GM21515 (cell line): Measurements from ENCODE around the gene OR6N1.

Experiments used
- ATAC-seq: cut with Tn5 transposase; IDR thresholded peaks from one replicate; pipeline ENCODE4 v1.9.1; 2021; ENCODE audit not compliant: unreplicated experiment

Gene OR6N1

GRCh38 chr1:158752155-158752712 lies 19.8 kb downstream of the OR6N1 start:
- no peak for ATAC-seq

GRCh38 chr1:158735848-158736247 lies 36.1 kb downstream of the OR6N1 start:
- no peak for ATAC-seq

- ATAC-seq, result no peak
Observed at GRCh38 chr1:158732524-158732923, 39.5 kb downstream of the OR6N1 start.

GRCh38 chr1:158731707-158732106 lies 40.3 kb downstream of the OR6N1 start:
- no peak for ATAC-seq

GRCh38 chr1:158730453-158730852 lies 41.5 kb downstream of the OR6N1 start:
- no peak for ATAC-seq

GRCh38 chr1:158728510-158729225 lies 43.3 kb downstream of the OR6N1 start:
- no peak for ATAC-seq

- ATAC-seq, result no peak
Observed at GRCh38 chr1:158724442-158724841, 47.6 kb downstream of the OR6N1 start.

- no peak for ATAC-seq
Observed at GRCh38 chr1:158720620-158721019, 51.4 kb downstream of the OR6N1 start, which contains the start of gene OR6K3. OR6K3 (minus strand) TSS chr1:158720720; CDS start chr1:158718115, 2,605 bp downstream.

- no peak for ATAC-seq
Observed at GRCh38 chr1:158719664-158720063, 52.3 kb downstream of the OR6N1 start.

- ATAC-seq, result no peak
Observed at GRCh38 chr1:158717344-158717743, 54.7 kb downstream of the OR6N1 start.

- ATAC-seq, result no peak
Observed at GRCh38 chr1:158716335-158716734, 55.7 kb downstream of the OR6N1 start.

- no peak for ATAC-seq
Observed at GRCh38 chr1:158714754-158715153, 57.2 kb downstream of the OR6N1 start.
